Left lobe of liver (tissue), 2 donors: ENCODE measurements around the gene TAOK3. TPM values are rescaled to one million over a fixed set of nuclear protein-coding genes. Genes with fewer than 3 reads are reported as not detected.
A peak's percentile ranks its signal among the peaks of the same experiment; 100 is the strongest.
"Not testable (repeated sequence)": the region's sequence is repeated elsewhere in the genome, so short reads cannot be mapped to it uniquely, and the experiment has no call there.

ENCODE experiments used
- ATAC-seq: fragments of 200-7000 bp; cut with Tn5 transposase; one replicate; pipeline ENCODE4 v1.9.1; 2020; ENCODE audit warnings: mild to moderate bottlenecking, moderate library complexity
- DNase-seq: peaks from one replicate; pipeline ENCODE4 v3.0.0-alpha.2; 2020; ENCODE audit warnings: low spot score
- total RNA-seq: library from RNA; stranded (reverse); gene quantifications from one replicate; pipeline ENCODE4 v1.2.1, GENCODE V29; 2021
- donor health status: DM: no; HTN: no; CAD: no; lungs with moderate emphysema.
- donor health status: DM: no; HTN: yes; CAD: no.

Gene TAOK3
- total RNA-seq, 1 donor from 2014 or later = 15.5 TPM

DNA sequence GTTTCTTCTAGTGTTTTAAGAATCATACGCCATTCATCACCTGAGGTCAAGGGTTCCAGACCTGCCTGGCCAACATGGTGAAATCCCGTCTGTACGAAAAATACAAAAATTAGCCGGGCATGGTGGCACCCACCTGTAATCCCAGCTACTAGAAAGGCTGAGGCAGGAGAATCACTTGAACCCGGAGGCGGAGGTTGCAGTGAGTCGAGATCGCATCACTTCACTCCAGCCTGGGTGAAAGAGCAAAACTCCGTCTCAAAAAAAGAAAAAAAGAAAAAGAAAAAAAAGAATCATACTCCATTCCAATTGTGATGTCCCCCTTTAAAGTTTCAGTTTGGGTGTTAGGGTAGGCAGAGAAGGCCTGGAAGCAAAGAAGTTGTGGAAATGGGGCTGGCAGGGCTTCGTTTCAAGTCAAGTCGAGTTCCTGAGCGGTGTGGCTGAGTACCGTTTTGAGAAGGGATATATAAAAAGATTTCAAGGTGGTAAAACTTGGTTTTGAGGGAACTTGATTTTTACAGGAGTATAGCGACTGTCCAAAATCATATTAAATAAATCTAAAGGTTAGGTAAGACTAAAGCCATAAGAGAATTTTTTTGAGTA lies 1.5 kb upstream of the TAOK3 start:
- ATAC-seq = no peak
- DNase-seq = no peak

DNA sequence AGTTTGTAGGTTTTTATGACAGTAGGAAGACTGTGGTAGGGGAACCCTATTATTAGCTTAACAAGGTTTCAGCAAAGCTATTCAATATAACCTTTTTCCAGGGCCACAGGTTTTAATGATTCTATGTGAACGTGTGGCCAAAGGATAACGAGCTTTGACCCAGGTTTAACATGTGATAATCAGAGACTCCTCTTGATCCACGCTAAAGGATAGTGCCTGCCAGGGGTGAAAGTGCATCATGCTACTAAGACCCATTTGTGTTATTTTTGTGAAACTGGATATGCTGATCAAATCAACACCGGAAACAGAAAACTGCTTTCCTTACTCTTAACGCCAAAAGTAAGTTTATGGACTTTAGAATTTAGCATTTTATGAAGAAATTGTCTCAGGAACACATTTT lies 909 bp upstream of the TAOK3 start:
- ATAC-seq (peak; percentile 40), DNase-seq (peak; percentile 76)

DNA sequence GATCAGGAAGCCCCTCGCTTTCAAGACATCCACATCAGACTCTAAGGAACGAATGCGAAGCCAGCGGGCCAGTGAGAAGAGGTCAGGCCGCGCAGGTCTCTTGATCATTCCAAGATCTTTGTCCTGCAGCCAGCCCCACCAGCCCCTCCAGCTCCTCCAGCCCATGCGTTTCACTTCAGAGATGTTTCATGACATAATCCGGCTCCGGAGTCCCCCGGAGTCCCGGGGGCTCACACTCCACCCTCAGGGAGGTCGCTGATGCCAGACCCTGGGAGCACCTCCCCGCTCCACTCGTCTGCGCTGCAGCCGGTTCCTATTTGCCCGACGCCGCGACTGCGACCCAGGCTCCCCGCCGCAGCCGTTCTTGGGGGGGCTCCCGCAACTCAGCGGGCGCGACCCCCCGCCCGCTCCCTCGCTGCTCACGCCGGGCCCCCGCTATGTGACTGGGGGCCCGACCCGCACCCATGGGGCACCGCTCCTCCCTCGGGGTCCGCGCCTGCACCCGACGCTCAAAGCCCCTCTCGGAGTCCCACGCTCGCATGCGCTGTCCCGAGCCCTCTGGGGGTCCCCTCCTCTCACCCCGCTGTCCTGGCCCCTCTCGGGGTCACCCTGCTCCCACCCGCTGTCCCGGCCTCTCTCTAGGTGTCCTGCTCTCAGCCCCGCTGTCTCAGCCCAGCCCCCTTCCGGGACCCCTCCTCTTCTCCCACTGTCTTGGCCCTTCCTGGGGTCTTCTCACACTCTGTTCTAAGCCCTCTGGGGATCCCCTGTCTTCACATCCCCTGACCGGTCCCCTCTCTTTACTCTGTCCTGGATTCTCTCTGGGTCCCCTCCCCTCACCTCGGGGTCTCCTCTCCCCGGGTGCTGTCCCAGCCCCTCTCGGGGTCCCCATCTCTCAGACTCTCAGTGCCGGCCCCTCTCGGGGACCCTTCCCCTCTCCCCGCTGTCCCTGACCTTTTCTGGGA lies 1.1 kb downstream of the TAOK3 start:
- DNase-seq = no peak
- ATAC-seq = no peak

DNA sequence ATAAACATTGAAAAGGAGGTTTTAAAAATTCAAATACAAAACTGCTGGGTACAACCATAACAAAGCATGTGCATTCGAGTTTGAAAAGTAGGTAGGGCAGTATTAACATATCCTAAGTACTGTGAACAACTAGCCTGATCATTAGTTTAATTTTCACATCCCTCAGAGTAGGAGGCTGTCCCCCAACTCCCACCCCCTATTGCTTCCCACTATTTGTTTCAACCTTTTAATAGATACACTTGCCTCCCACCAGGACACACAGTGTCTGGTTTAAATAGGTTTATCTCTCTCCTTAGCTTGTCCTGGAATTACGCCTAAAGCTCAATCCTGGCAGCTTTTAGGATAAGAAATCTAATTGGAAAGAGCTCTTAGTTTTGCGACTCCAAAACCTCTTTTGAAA lies 2.1 kb downstream of the TAOK3 start:
- ATAC-seq (no peak), DNase-seq (no peak)

DNA sequence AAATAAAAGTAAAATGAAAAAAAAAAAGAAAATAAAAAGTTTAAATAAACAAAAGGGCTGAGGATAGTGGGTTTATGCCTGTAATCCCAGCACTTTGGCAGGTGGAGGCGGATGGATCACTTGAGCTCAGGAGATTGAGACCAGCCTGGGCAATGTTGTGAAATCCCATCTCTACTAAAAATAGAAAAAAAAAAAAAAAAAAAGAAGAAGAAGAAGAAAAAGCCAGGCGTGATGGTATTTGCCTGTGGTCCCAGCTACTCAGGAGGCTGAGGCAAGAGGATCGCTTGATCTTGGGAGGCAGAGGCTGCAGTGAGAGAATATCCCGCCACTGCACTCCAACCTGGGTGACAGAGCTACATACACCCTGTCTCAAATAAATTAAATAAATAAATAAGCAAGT lies 3.9 kb downstream of the TAOK3 start:
- DNase-seq (no peak), ATAC-seq (no peak)

DNA sequence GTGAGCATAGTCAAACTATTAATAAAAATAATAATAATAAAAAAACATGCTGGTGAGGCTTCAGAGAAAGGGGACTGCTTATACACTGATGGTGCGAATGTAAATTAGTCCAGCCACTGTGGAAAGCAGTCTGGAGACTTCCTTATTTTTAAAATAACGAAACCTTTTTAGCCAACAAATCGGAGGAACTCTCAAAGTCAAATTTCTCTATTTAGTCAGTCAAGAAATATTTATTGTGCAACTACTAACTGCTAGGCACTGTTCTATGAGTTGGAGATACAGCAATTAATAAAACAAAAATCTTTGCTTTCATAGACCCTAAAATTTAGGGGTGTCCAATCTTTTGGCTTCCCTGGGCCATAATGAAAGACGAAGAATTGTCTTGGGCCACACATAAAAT lies 10.8 kb downstream of the TAOK3 start:
- ATAC-seq = no peak
- no peak for DNase-seq

DNA sequence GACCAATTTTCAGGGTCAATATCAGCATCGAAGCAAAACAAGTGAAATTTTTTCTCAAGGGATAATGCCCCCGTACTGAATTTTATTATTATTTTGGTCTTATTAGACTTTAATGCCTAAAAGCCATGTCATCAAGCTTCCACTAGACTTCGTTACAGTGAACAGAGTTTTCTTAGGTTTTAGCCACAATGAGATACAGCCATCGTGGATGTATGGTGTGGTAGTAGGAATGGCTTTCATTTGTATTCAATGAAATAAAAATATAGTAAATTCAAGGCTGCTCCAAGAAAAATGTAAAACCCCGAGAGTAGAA lies 11.7 kb downstream of the TAOK3 start:
- no peak for ATAC-seq

DNA sequence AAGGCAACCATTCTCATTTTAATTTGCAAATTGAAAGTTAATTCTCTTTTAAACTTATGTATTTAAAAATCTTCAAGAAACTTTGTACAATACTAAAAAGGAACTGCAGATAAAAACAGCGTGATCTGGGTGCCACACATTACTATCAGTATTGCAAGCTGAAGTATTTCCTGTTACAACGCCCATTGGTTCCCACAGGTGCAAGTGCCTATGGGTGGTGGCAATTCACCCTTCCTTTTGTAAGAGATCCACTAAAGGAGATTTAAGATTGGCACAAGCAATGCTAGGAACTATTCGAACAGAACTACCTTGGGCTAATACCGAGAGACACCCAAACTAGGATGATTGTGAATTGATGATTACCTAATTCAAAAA lies 13.2 kb downstream of the TAOK3 start:
- no peak for ATAC-seq
- DNase-seq = no peak

More for the DNA sequence above, 11.7 kb downstream of the TAOK3 start:
- no peak for DNase-seq

DNA sequence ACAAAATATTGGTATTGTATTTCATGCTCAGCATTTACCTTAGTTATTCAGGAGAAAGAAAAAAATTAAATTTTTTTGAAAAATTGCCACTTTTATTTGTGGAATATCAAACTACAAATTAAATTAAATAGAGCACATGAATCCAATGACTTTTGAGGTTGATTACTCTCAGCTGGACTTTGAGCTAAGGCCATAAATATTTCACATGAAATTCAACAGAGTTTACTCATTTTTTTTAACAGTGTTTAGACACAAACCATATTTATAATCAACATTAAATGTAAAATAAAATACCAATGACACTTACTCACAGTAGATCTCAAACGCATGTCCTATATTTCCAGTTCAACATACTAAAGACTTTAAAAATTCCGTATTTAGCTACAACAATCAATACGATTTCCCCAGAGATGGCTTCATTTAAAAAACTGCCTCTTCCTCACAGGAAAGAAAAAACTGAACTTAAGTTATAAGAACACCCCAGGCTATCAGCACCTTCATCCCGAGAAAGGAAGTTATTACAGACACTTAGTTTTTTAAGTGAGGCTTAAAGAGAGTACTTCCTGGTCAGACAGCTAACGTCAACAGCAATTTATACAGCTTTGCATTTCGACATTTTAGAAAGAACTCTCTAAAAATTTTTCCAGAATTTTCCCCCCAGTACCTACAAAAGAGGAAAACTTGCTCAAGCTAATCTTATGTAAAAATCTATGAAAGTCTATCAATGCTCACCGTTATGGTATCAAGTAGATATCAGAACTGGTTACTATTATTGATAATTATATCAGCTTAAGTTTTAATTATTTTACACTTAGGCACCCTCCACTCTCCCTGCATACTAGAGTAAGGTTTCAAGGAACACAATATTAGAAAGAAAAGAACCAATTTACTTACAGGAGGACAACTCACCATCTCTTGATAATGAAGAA lies 13.8 kb downstream of the TAOK3 start:
- ATAC-seq (peak; percentile 43), DNase-seq (no peak)

DNA sequence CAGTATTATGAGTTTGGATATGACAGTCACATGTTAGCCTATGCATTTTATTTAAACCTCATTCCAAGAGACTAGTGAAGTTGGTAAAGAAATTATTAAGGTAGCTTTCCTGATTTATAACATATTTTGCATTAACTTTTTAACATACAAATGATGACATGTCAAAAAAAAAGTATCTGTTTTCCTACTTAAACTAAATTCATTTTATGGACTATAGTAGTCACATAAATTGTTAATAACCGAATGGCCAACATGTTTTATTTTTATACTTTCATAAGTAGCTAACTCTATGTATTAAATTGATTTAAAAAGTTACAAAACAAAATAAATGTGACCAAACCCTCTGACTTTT lies 14.7 kb downstream of the TAOK3 start:
- no peak for ATAC-seq
- DNase-seq = no peak

DNA sequence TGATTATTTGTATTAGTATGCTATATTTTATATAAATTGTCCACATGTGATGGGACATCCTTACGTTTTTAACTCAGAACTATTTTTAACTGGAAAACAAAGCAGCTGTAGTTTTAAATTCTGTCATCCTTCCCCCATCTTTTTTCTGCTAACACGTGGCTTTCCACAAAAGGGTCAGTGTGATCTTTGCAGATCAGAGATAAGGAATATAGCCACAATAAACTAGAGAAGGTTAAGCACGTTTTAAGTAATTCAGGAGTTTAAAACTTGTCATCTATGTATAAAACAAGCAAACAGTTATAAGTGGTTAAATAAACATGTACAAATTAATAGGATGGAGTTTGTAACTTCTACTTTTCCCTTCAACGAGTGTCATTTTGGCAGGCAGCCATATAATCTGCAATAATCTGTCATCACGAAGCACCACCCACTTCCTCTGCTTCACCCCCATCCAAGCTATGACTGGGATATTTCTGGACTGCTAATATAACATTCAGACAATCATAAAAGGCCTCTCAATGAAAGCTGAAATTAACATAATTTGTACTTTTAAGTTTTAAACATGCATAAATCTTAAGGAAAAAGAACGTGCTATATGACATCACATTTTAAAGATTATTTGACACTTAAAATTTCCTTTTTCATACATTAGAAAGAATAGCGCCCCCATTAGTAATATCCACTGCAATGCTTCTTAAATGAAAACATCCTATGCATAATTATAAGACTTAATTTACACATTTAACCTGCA lies 15.3 kb downstream of the TAOK3 start:
- peak; percentile 51 for ATAC-seq
- no peak for DNase-seq

DNA sequence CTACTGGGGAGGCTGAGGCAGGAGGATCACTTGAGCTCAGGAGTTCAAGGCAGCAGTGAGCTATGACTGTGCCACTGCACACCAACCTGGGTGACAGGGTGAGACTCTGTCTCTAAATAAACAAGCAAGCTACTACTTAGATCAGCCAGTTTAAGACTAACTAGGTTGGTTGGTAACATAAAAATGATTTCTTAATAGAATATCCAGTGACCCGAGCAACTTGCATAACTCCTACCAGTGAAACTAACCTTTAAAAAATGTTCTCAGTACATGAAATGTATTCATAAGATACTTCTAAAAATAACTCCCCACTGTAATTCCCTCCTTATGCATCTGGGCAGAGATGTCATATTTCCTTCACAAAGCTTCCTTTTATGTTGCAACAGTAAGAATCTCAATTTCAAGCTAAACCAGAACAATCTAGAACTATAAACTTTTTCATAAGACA lies 15.9 kb downstream of the TAOK3 start:
- ATAC-seq (peak; percentile 44), DNase-seq (no peak)

DNA sequence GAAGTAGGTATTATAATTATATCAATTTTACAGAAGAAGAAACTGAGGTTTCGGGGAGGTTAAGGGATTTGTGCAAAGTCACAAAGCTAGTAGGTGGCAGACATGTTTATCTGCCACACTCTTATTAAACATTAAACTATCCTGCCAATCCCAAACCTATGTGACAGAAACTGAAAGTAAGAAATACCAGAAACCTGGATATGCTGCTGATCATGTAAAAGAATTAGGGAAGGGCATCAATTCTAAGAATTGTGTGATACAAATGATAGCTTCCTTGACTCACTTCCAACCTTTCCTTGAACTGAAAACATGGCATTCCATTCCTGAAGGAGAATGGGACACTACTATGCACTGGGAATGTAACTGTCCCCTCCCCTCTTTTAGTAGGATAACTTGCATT lies 16.9 kb downstream of the TAOK3 start:
- DNase-seq (no peak), ATAC-seq (peak; percentile 44)

DNA sequence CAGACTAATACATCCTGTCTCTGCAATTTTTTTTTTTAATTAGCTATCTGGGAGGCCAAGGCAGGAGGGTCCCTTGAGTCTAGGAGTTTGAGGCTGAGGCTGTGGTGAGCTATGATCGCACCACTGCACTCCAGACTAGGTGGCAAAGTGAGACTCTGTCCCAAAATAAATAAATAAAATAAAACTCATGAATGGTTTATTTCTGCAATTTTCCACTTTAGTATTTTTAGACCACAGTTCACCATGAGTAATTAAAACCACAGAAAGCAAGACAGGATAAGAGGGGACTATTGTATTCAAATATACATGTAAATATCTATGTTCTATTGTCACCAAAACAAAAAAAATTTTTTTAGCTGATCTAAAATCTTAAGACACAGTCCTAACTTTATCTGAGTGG lies 17.8 kb downstream of the TAOK3 start:
- DNase-seq = no peak
- no peak for ATAC-seq

DNA sequence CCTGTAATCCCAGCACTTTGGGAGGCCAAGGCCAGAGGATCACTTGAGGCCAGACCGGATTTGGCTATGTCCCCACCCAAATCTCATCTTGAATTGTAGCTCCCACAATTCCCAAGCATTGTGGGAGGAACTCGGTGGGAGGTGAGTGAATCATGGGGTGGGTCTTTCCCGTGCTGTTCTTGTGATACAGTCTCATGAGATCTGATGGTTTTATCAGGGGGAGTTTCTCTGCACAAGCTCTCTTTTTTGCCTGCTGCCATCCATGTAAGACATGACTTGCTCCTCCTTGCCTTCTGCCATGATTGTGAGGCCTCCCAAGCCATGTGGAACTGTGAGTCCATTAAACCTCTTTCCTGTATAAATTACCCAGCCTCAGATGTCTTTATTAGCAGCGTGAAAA lies 18.2 kb downstream of the TAOK3 start:
- not testable (repeated sequence) for ATAC-seq, DNase-seq

DNA sequence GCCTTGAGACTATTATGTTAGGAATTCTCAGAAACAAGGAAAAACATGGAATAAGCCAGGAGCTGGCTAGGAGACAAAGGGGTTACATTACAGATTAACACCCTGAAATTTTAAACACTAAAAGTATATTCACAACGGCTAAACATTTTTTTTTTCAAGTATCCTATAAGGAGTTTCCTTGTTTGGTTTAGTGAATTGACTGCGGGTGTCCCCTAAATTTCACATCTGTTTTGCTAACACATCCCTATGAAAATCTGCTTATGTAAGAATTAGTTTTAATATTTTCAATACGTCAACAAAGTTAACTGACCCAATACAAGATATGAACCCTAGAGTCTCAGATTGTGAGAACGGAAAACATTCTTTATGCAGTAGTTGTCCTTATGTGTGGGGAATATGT lies 19.0 kb downstream of the TAOK3 start:
- DNase-seq = no peak
- ATAC-seq = no peak

DNA sequence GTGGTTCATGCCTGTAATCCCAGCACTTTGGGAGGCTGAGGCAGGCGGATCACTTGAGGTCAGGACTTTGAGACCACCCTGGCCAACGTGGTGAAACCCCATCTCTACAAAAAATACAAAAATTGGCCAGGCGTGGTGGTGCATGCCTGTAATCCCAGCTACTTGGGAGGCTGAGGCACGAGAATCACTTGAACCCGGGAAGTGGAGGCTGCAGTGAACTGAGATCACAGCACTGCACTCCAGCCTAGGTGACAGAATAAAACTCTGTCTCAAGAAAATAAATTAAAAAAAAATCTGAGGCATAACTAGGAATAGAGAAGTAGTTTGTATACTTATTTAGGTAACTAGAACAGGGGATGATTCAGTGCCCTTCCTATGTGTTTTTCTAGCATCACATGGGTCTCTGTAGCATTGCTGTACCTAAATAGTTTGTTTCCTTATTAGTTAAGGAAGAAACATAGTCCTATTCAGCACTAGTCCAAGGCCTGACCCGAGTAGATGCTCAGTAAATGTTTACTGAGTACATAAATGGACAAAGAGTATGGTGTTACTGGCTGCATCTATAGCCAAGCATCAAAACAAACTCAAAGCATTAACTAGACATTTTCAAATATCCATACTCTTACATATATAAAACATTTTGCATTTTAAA lies 21.7 kb downstream of the TAOK3 start:
- DNase-seq = no peak
- ATAC-seq = no peak

DNA sequence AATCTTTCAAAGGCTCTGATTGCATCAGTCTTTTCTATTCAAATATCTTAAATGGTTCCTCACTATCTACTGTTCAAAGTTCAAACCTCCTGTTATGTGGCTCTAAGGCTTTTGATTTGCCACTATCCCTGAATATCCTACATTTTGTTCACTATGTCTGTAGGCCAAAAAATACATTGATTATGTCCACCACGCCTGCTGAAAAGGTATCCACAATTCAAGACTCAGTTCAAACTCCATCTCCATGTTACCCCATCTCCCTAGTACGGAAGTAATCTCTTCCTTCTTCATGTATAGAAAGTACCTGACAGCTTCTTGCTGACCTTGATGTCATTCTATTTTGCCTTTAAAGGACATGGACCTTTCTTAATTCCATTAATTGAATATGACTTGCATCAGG lies 24.8 kb downstream of the TAOK3 start:
- no peak for ATAC-seq

DNA sequence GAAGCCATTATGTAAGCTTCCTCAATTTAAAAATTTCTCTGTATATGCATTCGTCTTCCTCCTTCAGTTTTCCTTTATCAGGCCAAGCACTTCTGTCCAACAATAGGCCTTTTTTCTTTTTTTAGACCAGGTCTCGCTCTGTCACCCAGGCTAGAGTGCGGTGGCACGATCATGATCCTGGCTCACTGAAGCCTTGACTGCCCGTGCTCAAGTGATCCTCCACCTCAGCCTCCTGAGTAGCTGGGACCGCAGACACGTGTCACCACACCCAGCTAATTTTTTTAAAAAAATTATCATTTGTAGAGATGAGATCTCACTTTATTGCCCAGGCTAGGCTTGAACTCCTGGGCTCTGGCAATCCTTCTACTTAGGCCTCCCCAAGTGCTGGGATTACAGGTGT lies 25.8 kb downstream of the TAOK3 start:
- no peak for DNase-seq

More for the DNA sequence above, 24.8 kb downstream of the TAOK3 start:
- no peak for DNase-seq

DNA sequence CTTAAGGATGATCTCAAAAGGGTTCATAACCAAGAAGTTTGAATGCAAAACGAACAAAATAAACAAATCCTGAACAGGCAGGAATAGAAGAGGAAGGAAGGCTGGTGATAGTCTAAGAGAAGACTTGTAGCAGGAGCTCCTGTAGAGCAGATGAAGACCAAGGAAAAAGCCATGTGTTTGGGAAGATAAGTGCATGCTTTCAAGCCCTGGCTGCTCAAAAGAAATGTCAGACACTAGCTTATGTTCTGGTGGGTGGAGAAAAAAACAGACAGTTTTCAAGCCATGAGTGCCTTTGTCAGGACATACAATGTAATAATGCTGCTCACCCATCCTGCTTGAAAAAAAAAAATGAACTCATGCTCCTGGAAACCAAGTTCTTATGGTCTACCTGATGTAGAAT lies 27.4 kb downstream of the TAOK3 start:
- no peak for DNase-seq
- ATAC-seq = no peak

More for the DNA sequence above, 25.8 kb downstream of the TAOK3 start:
- ATAC-seq = no peak
